ENCODE data around the gene DOK7. TPM values are rescaled to one million over a fixed set of nuclear protein-coding genes. Genes with fewer than 3 reads are reported as not detected.
"Not testable (repeated sequence)": the region's sequence is repeated elsewhere in the genome, so short reads cannot be mapped to it uniquely, and the experiment has no call there.

Gene DOK7
- total RNA-seq, 2 donors from 2014 or later, result 6.3 to 7.0 TPM

DNA sequence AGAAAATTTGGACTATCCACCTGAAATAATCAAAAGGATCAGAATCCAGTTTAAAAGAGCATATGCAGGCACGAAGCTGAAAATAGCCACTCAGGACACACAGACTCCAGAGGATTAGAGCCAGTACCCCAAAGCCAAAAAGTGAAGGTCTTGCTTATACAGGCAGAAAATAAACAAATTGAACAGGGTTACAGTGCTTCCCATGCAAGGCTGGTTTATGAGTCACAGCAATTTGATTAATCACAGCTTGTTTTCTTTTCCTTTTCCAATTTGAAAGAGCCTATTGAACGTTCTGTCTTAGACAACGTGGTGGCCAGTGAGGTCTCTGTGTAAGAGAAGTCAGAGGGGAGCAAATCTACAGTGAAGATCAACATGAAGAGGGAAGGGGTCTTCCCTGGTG, 11.2 kb upstream of the DOK7 start:
- Histone ChIP-seq H3K36me3 (replicated peaks in 1 of 2; ENCODE audit: insufficient read depth in 1 of 2, low read depth in 2 of 2) (no peaks in the 10 kb centered on the region), H3K27ac (peak overlapping the region; percentile 13 to 62 (median 59)), H3K4me3 (no peak overlapping the region), H3K9me3 (peaks cover 0 to 5% (median 0%) of the 10 kb centered on the region in 3 donors), H3K4me1 (peaks cover 15% of the 10 kb centered on the region), H3K27me3 (no peaks in the 10 kb centered on the region)
- DNase-seq (no peak), ATAC-seq (peak; percentile 58)
- TF ChIP-seq, protein P1, sequence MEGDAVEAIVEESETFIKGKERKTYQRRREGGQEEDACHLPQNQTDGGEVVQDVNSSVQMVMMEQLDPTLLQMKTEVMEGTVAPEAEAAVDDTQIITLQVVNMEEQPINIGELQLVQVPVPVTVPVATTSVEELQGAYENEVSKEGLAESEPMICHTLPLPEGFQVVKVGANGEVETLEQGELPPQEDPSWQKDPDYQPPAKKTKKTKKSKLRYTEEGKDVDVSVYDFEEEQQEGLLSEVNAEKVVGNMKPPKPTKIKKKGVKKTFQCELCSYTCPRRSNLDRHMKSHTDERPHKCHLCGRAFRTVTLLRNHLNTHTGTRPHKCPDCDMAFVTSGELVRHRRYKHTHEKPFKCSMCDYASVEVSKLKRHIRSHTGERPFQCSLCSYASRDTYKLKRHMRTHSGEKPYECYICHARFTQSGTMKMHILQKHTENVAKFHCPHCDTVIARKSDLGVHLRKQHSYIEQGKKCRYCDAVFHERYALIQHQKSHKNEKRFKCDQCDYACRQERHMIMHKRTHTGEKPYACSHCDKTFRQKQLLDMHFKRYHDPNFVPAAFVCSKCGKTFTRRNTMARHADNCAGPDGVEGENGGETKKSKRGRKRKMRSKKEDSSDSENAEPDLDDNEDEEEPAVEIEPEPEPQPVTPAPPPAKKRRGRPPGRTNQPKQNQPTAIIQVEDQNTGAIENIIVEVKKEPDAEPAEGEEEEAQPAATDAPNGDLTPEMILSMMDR (IDR thresholded peaks at IDR 0.05), result no peak
- no peak for TF ChIP-seq POLR2A (IDR thresholded peaks at IDR 0.05)
- WGBS, 2 donors, result 32 to 35% methylated on average over 3 of the region's 3 CpGs
- intact Hi-C loops (cut with DNase I), result no loop called here

DNA sequence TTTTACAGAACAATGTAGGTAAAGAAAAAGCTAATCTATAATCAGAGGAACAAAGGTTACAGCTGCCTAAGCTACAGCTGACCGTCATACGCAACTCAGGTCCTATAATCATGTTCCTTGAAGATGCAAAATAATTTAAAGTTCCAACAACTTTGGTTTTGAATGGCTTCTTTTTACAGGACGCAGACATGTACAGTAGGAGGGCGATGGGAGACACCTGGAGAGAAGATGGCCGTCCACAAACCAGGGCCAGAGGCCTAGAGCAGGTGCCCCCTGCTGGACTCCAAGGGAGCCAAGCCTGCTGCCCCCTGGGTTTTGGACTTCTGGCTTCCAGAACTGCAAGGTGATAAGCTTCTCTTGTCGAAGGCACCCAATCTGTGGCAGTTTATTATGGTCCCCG, 10.7 kb upstream of the DOK7 start:
- no peak for TF ChIP-seq POLR2A (IDR thresholded peaks at IDR 0.05)
- TF ChIP-seq, protein P1 (IDR thresholded peaks at IDR 0.05), result peak in 5 of 7 experiments; percentile 18 to 43 (median 29)
- no peaks in the 10 kb centered on the region for H3K27me3 ChIP-seq
- ATAC-seq (peak; percentile 57), DNase-seq (peak in 2 of 4 donors; percentile 41 to 52)
- H3K36me3 ChIP-seq (replicated peaks in 1 of 2; ENCODE audit: insufficient read depth in 1 of 2, low read depth in 2 of 2), result no peaks in the 10 kb centered on the region
- no peak overlapping the region for H3K4me3 ChIP-seq
- H3K4me1 ChIP-seq, result peaks cover 15% of the 10 kb centered on the region
- peak overlapping the region; percentile 13 to 62 (median 59) for H3K27ac ChIP-seq
- H3K9me3 ChIP-seq, result peaks cover 0 to 5% (median 0%) of the 10 kb centered on the region in 3 donors
- WGBS, 2 donors, result 64 to 75% methylated on average over 5 to 7 of the region's 7 CpGs
- intact Hi-C loops (cut with DNase I), result no loop called here

DNA sequence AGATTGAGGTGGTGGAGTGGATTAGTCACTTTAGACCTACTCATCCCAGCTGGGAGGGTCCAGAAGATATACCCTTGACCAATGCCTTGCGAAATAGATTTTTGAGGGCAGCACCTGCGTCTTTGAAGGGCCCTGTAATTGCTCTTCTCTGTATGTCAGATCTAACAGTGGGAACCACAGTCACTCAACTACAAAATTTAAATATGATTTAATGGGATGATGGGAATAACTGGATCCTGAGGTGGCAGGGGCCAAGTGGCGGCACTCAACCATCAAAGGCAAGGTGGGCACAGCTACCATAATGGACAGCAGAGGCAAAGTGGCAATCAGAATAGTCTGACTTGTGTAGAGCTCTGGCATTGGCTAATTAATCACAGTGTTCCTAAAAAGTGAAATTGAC, 7.5 kb upstream of the DOK7 start:
- H3K27ac ChIP-seq; H3K4me3 ChIP-seq; H3K27me3 ChIP-seq; DNase-seq; ATAC-seq; intact Hi-C loops (cut with DNase I); H3K36me3 ChIP-seq (replicated peaks in 1 of 2; ENCODE audit: insufficient read depth in 1 of 2, low read depth in 2 of 2); H3K9me3 ChIP-seq: not testable (repeated sequence)
- peaks cover 17% of the 10 kb centered on the region for H3K4me1 ChIP-seq
- WGBS, 2 donors, result 85 to 96% methylated on average over 3 of the region's 3 CpGs

- no peak for TF ChIP-seq POLR2A (IDR thresholded peaks at IDR 0.05)
- TF ChIP-seq, protein P1 (IDR thresholded peaks at IDR 0.05), result no peak
- 89 to 91% methylated on average over 6 of the region's 6 CpGs for WGBS, 2 donors
- no peak for ATAC-seq
- Histone ChIP-seq H3K4me3 (no peak overlapping the region), H3K27me3 (no peaks in the 10 kb centered on the region), H3K9me3 (peaks cover 0 to 5% (median 0%) of the 10 kb centered on the region in 3 donors), H3K4me1 (peaks cover 27% of the 10 kb centered on the region), H3K27ac (no peak overlapping the region), H3K36me3 (replicated peaks in 1 of 2; ENCODE audit: insufficient read depth in 1 of 2, low read depth in 2 of 2) (no peaks in the 10 kb centered on the region)
- intact Hi-C loops (cut with DNase I), result no loop called here
- DNase-seq, result no peak
Measured at GRCh38 chr4:3458371-3458770, 4.7 kb upstream of the DOK7 start.

- H3K9me3 ChIP-seq; H3K27me3 ChIP-seq; H3K36me3 ChIP-seq (replicated peaks in 1 of 2; ENCODE audit: insufficient read depth in 1 of 2, low read depth in 2 of 2); DNase-seq; H3K27ac ChIP-seq; H3K4me3 ChIP-seq; intact Hi-C loops (cut with DNase I); ATAC-seq: not testable (repeated sequence)
- 66 to 73% methylated on average over 3 to 5 of the region's 5 CpGs for WGBS, 2 donors
- peaks cover 34% of the 10 kb centered on the region for H3K4me1 ChIP-seq
Measured at GRCh38 chr4:3459156-3459555, 4.0 kb upstream of the DOK7 start.

DNA sequence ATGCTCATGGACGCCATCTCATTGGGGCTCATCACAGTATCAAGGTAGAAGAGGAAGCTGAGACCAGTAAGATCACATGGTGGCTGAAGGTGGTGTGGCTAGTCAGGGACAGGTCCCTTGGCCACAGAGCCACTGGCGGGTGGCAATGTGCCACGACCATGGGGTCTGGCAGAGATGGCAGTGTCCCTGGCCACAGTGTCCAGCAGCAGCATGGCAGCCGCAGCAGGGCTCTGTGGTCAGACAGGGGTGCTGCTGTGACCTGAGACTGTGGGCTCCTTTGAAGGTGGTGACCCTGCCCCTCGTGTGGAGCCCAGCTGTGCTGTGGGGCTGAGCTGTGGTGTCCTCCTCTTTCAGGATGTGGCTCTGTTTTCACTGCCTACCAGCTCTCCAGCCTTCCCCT, 2.2 kb upstream of the DOK7 start:
- TF ChIP-seq, protein P1 (IDR thresholded peaks at IDR 0.05), result no peak
- TF ChIP-seq POLR2A (IDR thresholded peaks at IDR 0.05), result no peak
- Histone ChIP-seq H3K36me3 (replicated peaks in 1 of 2; ENCODE audit: insufficient read depth in 1 of 2, low read depth in 2 of 2) (no peaks in the 10 kb centered on the region), H3K27ac (peak overlapping the region; percentile 77 to 92 (median 82)), H3K9me3 (no peaks in the 10 kb centered on the region), H3K4me1 (peaks cover 41% of the 10 kb centered on the region), H3K4me3 (no peak overlapping the region), H3K27me3 (no peaks in the 10 kb centered on the region)
- 79 to 100% methylated on average over 1 to 5 of the region's 5 CpGs for WGBS, 2 donors
- intact Hi-C loops (cut with DNase I), result no loop called here
- ATAC-seq (peak; percentile 2), DNase-seq (no peak)

Data from body of pancreas (tissue), 4 donors.